Parathyroid adenoma (tissue), 2 donors: ENCODE results near the gene TMEM154.

Experiments
- H2AFZ ChIP-seq: fragments of 300-600 bp; sonication (generic); one replicate; pipeline ENCODE4 v1.7.0; 2017; ENCODE audit warnings: antibody characterized with exemption, mild to moderate bottlenecking
- H3K27ac ChIP-seq: fragments of 300-600 bp; sonication (generic); one replicate; pipeline ENCODE4 v1.7.0; 2017
- H3K27me3 ChIP-seq: fragments of 300-600 bp; sonication (generic); one replicate; pipeline ENCODE4 v1.7.0; 2017; ENCODE audit warnings: low read length; ENCODE audit not compliant: control insufficient read depth, insufficient read depth
- H3K36me3 ChIP-seq: fragments of 300-600 bp; sonication (generic); one replicate; pipeline ENCODE4 v1.7.0; 2017; ENCODE audit warnings: low read length; ENCODE audit not compliant: control insufficient read depth, insufficient read depth
- H3K4me1 ChIP-seq: fragments of 300-600 bp; sonication (generic); one replicate; pipeline ENCODE4 v1.7.0; 2017; ENCODE audit warnings: control low read depth
- H3K4me2 ChIP-seq: fragments of 300-600 bp; sonication (generic); one replicate; pipeline ENCODE4 v1.7.0; 2017; ENCODE audit warnings: low read length
- H3K4me3 ChIP-seq: fragments of 300-600 bp; sonication (generic); one replicate; pipeline ENCODE4 v1.7.0; 2017; ENCODE audit warnings: low read depth, low read length
- H3K79me2 ChIP-seq: fragments of 300-600 bp; sonication (generic); one replicate; pipeline ENCODE4 v1.7.0; 2017; ENCODE audit warnings: control low read depth
- H3K9ac ChIP-seq: fragments of 300-600 bp; sonication (generic); one replicate; pipeline ENCODE4 v1.7.0; 2017; ENCODE audit warnings: mild to moderate bottlenecking
- H3K9me3 ChIP-seq: fragments of 300-600 bp; sonication (generic); one replicate; pipeline ENCODE4 v1.7.0; 2017; ENCODE audit warnings: low read length; ENCODE audit not compliant: control insufficient read depth
- TF ChIP-seq, protein P1 (sequence below): fragments of 300-600 bp; sonication (generic); IDR thresholded peaks from one replicate; pipeline ENCODE4 v1.7.0; 2017; ENCODE audit warnings: antibody characterized with exemption, mild to moderate bottlenecking
- donor health status: primary hyperparathyroidism.

The TMEM154 gene

DNA sequence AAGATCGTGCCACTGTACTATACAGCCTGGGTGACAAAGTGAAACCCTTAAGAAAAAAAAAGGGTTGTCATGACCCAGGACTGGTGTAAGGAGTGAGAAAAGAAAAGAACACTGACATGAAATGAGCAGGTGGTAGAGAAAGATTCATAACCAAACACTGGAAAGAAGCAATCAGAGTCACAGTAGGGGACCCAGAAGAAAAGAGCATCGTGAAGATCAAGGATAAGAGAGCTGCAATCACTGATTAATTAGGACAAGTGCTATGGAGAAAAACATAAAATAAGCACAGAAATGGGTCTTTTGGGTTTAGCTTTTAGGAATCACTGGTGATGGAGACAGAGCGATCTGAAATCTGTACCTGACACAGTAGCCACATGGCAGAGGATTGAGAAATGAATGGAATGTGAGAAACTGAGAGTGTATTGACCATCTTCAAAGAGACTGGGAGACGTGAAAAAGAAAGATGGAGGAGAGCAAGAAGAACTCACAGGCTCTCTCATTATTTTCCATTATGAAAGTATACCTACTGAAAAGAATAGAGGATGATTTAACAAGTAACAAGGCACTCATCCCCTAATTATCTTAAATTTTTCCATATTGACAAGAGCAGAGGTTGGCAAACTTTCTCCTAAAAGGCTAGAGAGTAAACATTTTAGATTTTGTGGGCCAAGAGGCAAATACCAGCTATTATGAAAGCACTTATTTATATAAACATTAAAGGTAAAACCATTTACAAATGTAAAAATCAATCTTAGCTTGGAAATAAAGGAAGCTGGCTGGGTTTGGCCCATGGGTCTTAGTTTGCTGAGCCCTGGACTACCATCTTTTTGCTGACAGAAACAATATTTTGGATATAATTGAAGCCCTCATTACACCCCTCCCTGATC is 7.3 kb downstream of the TMEM154 start:
- no peaks in the 10 kb centered on the region for H3K79me2 ChIP-seq
- H2AFZ ChIP-seq = no peak overlapping the region
- H3K9me3 ChIP-seq = no peaks in the 10 kb centered on the region
- no peak overlapping the region for H3K27ac ChIP-seq
- no peaks in the 10 kb centered on the region for H3K36me3 ChIP-seq
- TF ChIP-seq, protein P1, sequence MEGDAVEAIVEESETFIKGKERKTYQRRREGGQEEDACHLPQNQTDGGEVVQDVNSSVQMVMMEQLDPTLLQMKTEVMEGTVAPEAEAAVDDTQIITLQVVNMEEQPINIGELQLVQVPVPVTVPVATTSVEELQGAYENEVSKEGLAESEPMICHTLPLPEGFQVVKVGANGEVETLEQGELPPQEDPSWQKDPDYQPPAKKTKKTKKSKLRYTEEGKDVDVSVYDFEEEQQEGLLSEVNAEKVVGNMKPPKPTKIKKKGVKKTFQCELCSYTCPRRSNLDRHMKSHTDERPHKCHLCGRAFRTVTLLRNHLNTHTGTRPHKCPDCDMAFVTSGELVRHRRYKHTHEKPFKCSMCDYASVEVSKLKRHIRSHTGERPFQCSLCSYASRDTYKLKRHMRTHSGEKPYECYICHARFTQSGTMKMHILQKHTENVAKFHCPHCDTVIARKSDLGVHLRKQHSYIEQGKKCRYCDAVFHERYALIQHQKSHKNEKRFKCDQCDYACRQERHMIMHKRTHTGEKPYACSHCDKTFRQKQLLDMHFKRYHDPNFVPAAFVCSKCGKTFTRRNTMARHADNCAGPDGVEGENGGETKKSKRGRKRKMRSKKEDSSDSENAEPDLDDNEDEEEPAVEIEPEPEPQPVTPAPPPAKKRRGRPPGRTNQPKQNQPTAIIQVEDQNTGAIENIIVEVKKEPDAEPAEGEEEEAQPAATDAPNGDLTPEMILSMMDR = no peak
- no peak overlapping the region for H3K4me3 ChIP-seq
- H3K4me2 ChIP-seq = no peak overlapping the region
- no peak overlapping the region for H3K9ac ChIP-seq
- H3K4me1 ChIP-seq = no peaks in the 10 kb centered on the region
- no peaks in the 10 kb centered on the region for H3K27me3 ChIP-seq

DNA sequence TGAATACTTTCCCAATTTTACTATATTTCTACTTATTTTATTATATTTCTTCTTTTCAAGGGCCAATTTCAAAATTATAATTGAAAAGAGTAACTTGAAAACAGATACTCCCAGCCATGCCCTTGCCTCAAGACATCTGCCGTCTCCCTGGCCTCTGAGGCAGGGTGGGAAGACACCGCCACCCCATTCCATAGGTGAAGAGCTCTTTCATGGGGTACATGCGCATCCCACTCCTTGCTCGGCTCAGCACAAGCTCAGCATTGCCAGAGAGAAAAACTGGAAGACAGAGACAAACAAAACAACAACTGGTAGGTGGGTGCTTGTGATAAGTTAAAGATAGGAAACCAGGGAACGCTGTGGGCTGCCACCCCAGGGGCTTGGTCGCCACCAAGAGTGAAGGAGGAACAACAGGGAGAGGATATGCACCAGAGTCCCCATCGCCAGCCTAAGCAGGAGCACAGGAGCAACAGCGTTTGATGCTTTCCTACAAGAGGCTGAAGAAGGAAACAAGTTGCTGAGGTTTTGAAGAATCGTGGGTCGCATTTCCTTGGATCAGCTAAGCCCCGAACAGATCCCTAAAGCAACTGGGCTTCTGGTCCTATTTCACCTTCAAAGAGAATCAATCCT is 11.3 kb downstream of the TMEM154 start:
- Histone ChIP-seq H3K36me3 (no peaks in the 10 kb centered on the region), H2AFZ (no peak overlapping the region), H3K4me3 (no peak overlapping the region), H3K4me1 (no peaks in the 10 kb centered on the region), H3K9me3 (no peaks in the 10 kb centered on the region), H3K27ac (no peak overlapping the region), H3K9ac (no peak overlapping the region), H3K27me3 (no peaks in the 10 kb centered on the region), H3K4me2 (no peak overlapping the region), H3K79me2 (no peaks in the 10 kb centered on the region)
- TF ChIP-seq, protein P1 = no peak

DNA sequence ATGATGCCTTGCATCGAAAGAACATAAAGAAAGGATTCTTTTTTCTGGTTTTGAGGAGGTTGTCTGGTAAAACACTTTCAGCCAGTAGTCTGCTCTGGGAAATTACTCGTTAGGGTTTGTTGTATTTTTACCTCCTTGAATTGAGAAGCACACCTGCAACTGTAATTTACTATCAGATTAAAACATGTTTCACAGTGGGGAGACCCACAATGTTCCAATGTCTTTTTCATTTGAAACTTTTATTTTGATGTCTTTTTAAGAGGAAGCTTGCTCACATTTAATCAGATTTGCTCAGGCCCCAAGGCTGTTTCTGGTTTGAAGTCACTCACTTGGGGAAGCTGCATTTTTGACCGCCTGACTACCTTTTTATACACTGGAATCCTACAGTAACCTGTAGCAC is 12.0 kb downstream of the TMEM154 start:
- H3K36me3 ChIP-seq = no peaks in the 10 kb centered on the region
- no peaks in the 10 kb centered on the region for H3K4me1 ChIP-seq
- no peak overlapping the region for H3K27ac ChIP-seq

DNA sequence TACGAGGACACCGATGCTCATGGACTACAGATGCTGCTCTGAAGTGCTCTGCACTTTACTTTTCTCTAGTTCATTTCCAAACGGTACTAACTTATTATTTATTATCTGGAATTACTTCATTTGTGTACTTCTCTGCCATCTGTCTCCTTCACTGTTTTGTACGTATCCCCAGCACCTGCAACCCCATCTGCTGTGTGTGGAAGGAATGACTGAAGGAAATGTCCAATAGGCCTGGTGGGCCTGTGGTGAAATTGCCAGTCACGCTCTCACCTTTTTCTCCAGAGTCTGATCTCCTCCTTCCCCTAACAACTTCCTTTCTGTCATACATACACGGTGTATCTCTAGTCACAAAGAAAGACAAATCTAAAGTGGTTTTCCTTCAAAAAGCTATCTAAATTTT is 12.9 kb downstream of the TMEM154 start:
- Histone ChIP-seq H3K9me3 (no peaks in the 10 kb centered on the region), H3K79me2 (no peaks in the 10 kb centered on the region), H3K4me3 (no peak overlapping the region), H3K27me3 (no peaks in the 10 kb centered on the region), H3K36me3 (no peaks in the 10 kb centered on the region), H3K4me1 (no peaks in the 10 kb centered on the region), H3K27ac (no peak overlapping the region), H3K4me2 (no peak overlapping the region), H3K9ac (no peak overlapping the region), H2AFZ (no peak overlapping the region)
- TF ChIP-seq, protein P1 = no peak

More for the DNA sequence above, 12.0 kb downstream of the TMEM154 start:
- no peaks in the 10 kb centered on the region for H3K9me3 ChIP-seq
- H3K79me2 ChIP-seq = no peaks in the 10 kb centered on the region
- H3K4me3 ChIP-seq = no peak overlapping the region
- H3K9ac ChIP-seq = no peak overlapping the region
- H2AFZ ChIP-seq = no peak overlapping the region
- TF ChIP-seq, protein P1 = no peak
- no peak overlapping the region for H3K4me2 ChIP-seq
- no peaks in the 10 kb centered on the region for H3K27me3 ChIP-seq
